PC-9 (cell line): ENCODE measurements around the gene HOXB6.

Source experiments
- EZH2 ChIP-seq: fragments of 200-600 bp; sonication (generic); IDR thresholded peaks from 2 replicates; pipeline ENCODE4 v1.8.0; 2017; ENCODE audit warnings: antibody characterized with exemption, low read depth
- TF ChIP-seq, protein P1 (sequence below): fragments of 200-600 bp; sonication (generic); conservative IDR thresholded peaks from 2 replicates; pipeline ENCODE4 v1.6.1; 2017; ENCODE audit warnings: mixed run types, antibody characterized with exemption, mild to moderate bottlenecking, moderate library complexity

DNA sequence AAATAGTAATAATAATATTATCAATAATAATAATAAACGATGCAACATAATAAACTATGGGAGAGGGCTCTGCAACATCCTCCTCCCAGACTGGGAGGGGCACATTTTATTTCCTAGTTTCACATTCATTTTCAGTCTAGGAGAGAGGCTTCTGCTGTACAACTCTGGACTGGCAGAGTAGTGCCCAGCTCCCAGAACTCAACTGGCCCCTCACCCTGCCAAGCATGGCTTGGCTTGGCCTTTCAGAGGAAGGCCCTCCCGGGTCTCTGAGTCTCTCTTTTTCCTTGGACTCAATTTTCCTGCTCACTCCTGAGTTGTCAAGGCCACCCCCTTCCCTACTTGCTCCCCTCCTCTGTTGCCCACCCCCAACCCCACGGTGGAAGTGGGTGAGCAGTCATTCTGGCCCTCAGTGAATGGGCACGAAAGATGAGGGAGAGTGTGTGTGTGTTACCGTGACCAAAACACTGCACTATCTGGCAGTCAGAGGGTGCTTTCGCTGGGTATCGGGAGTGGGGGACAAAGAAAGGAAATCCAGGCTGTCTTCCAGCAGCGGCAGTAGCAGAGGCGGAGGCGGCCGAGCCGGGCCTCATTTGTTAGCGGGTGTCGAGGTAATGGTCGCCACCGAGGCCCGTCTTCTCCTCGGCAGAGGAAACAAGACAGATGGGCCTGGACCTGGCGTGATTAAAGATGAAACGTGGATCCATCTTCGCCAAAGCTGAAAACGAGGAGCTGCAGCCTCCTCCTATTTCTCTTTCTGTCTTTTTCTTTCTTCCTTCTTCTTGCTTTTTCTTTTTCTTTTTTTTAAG, 28.9 kb downstream of the HOXB6 start:
- TF ChIP-seq, protein P1, sequence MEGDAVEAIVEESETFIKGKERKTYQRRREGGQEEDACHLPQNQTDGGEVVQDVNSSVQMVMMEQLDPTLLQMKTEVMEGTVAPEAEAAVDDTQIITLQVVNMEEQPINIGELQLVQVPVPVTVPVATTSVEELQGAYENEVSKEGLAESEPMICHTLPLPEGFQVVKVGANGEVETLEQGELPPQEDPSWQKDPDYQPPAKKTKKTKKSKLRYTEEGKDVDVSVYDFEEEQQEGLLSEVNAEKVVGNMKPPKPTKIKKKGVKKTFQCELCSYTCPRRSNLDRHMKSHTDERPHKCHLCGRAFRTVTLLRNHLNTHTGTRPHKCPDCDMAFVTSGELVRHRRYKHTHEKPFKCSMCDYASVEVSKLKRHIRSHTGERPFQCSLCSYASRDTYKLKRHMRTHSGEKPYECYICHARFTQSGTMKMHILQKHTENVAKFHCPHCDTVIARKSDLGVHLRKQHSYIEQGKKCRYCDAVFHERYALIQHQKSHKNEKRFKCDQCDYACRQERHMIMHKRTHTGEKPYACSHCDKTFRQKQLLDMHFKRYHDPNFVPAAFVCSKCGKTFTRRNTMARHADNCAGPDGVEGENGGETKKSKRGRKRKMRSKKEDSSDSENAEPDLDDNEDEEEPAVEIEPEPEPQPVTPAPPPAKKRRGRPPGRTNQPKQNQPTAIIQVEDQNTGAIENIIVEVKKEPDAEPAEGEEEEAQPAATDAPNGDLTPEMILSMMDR: no peak
- no peak for TF ChIP-seq EZH2
